Astrocyte (in vitro differentiated cells and primary cell): ENCODE data around the gene CYB5R4. TPM values are rescaled to one million over a fixed set of nuclear protein-coding genes. Genes with fewer than 3 reads are reported as not detected.

Source experiments
- DNase-seq: peaks from one replicate; pipeline ENCODE4 v3.0.0-alpha.2; 2010; ENCODE audit warnings: low read depth
- FAIRE-seq: peaks from 2 replicates; lab custom pipeline; 2011; peaks lifted over from hg19 to GRCh38; lab: Jason Lieb, UNC
- H2AFZ ChIP-seq: 2 replicates; pipeline ENCODE4 v1.6.0; 2012; ENCODE audit warnings: low read depth, low read length, inconsistent platforms
- H3K27ac ChIP-seq: 2 replicates; pipeline ENCODE4 v1.5.1; 2011; ENCODE audit warnings: low read depth, low read length, inconsistent platforms
- H3K27me3 ChIP-seq: 2 replicates; pipeline ENCODE4 v1.6.0; 2011; ENCODE audit warnings: low read length, inconsistent platforms; ENCODE audit not compliant: insufficient read depth
- H3K36me3 ChIP-seq: 2 replicates; pipeline ENCODE4 v1.5.1; 2011; ENCODE audit warnings: low read length, inconsistent platforms; ENCODE audit not compliant: insufficient read depth
- H3K4me1 ChIP-seq: 2 replicates; pipeline ENCODE4 v1.5.1; 2011; ENCODE audit warnings: low read length, inconsistent platforms; ENCODE audit not compliant: insufficient read depth
- H3K4me2 ChIP-seq: 2 replicates; pipeline ENCODE4 v1.6.0; 2012; ENCODE audit warnings: low read length, inconsistent platforms
- H3K4me3 ChIP-seq: 2 replicates; pipeline ENCODE4 v1.5.1; 2011; ENCODE audit warnings: low read depth, mild to moderate bottlenecking, low read length, inconsistent platforms; ENCODE audit not compliant: insufficient read depth
- H3K79me2 ChIP-seq: 2 replicates; pipeline ENCODE4 v1.6.0; 2012; ENCODE audit warnings: mild to moderate bottlenecking, low read length, inconsistent platforms; ENCODE audit not compliant: insufficient read depth
- H3K9ac ChIP-seq: 2 replicates; pipeline ENCODE4 v1.6.0; 2012; ENCODE audit warnings: mild to moderate bottlenecking, low read length, inconsistent platforms
- H3K9me3 ChIP-seq: 2 replicates; pipeline ENCODE4 v1.5.1; 2012; ENCODE audit warnings: low read depth, mild to moderate bottlenecking, low read length, inconsistent platforms; ENCODE audit not compliant: insufficient read depth
- H4K20me1 ChIP-seq: 2 replicates; pipeline ENCODE4 v1.6.0; 2012; ENCODE audit warnings: low read length, inconsistent platforms; ENCODE audit not compliant: insufficient read depth
- H3K27ac Mint-ChIP-seq: one replicate; pipeline ENCODE4 v1.8.0; 2021; ENCODE audit warnings: mild to moderate bottlenecking, mixed read lengths; ENCODE audit not compliant: unreplicated experiment
- H3K27me3 Mint-ChIP-seq: one replicate; pipeline ENCODE4 v1.8.0; 2021; ENCODE audit warnings: low read depth, mixed read lengths; ENCODE audit not compliant: unreplicated experiment
- H3K36me3 Mint-ChIP-seq: one replicate; pipeline ENCODE4 v1.8.0; 2021; ENCODE audit warnings: low read depth, mixed read lengths; ENCODE audit not compliant: unreplicated experiment
- H3K4me1 Mint-ChIP-seq: one replicate; pipeline ENCODE4 v1.8.0; 2021; ENCODE audit warnings: low read depth, mixed read lengths; ENCODE audit not compliant: unreplicated experiment
- H3K4me3 Mint-ChIP-seq: one replicate; pipeline ENCODE4 v1.8.0; 2021; ENCODE audit warnings: mild to moderate bottlenecking, moderate library complexity, mixed read lengths; ENCODE audit not compliant: unreplicated experiment
- H3K9me3 Mint-ChIP-seq: one replicate; pipeline ENCODE4 v1.8.0; 2021; ENCODE audit warnings: mild to moderate bottlenecking, mixed read lengths; ENCODE audit not compliant: unreplicated experiment
- EZH2 ChIP-seq: IDR thresholded peaks from 2 replicates; pipeline ENCODE4 v1.6.1; 2012; ENCODE audit warnings: mild to moderate bottlenecking, low read length, inconsistent platforms; ENCODE audit not compliant: insufficient read depth
- total RNA-seq: library from RNA; stranded (reverse); gene quantifications from 2 replicates; pipeline ENCODE4 v1.2.1, GENCODE V29; 2021
- TF ChIP-seq, protein P1 (sequence below): IDR thresholded peaks from 2 replicates; pipeline ENCODE4 v1.5.1; 2011; ENCODE audit warnings: low read depth, mild to moderate bottlenecking, inconsistent platforms, low read length, moderate library complexity; ENCODE audit not compliant: insufficient read depth

The CYB5R4 gene
- total RNA-seq, 1 donor from 2014 or later: 14.0 TPM

GRCh38 chr6:83824831-83825230 lies 34.7 kb upstream of the CYB5R4 start:
- Histone ChIP-seq H3K4me1 (no peaks in the 10 kb centered on the region), H4K20me1 (no peaks in the 10 kb centered on the region), H3K79me2 (no peaks in the 10 kb centered on the region), H3K9ac (no peak overlapping the region), H3K36me3 (no peaks in the 10 kb centered on the region), H3K27me3 (no peaks in the 10 kb centered on the region), H3K4me2 (no peak overlapping the region), H3K4me3 (no peak overlapping the region), H2AFZ (no peak overlapping the region), H3K9me3 (no peaks in the 10 kb centered on the region), H3K27ac (no peak overlapping the region)
- TF ChIP-seq, protein P1, sequence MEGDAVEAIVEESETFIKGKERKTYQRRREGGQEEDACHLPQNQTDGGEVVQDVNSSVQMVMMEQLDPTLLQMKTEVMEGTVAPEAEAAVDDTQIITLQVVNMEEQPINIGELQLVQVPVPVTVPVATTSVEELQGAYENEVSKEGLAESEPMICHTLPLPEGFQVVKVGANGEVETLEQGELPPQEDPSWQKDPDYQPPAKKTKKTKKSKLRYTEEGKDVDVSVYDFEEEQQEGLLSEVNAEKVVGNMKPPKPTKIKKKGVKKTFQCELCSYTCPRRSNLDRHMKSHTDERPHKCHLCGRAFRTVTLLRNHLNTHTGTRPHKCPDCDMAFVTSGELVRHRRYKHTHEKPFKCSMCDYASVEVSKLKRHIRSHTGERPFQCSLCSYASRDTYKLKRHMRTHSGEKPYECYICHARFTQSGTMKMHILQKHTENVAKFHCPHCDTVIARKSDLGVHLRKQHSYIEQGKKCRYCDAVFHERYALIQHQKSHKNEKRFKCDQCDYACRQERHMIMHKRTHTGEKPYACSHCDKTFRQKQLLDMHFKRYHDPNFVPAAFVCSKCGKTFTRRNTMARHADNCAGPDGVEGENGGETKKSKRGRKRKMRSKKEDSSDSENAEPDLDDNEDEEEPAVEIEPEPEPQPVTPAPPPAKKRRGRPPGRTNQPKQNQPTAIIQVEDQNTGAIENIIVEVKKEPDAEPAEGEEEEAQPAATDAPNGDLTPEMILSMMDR: no peak
- no peak for TF ChIP-seq EZH2
- H3K4me1 Mint-ChIP-seq: peaks cover 17% of the 10 kb centered on the region
- no peak for DNase-seq
- H3K27ac Mint-ChIP-seq: no peak overlapping the region
- no peaks in the 10 kb centered on the region for H3K27me3 Mint-ChIP-seq
- H3K4me3 Mint-ChIP-seq: no peak overlapping the region
- FAIRE-seq: no peak
- no peaks in the 10 kb centered on the region for H3K36me3 Mint-ChIP-seq
- H3K9me3 Mint-ChIP-seq: no peaks in the 10 kb centered on the region

- FAIRE-seq: no peak
- no peaks in the 10 kb centered on the region for H4K20me1 ChIP-seq
- no peaks in the 10 kb centered on the region for H3K4me1 ChIP-seq
These were observed 32.4 kb upstream of the CYB5R4 start for GRCh38 chr6:83827050-83827449.

GRCh38 chr6:83838727-83839126 lies 20.8 kb upstream of the CYB5R4 start:
- H3K36me3 Mint-ChIP-seq: no peaks in the 10 kb centered on the region
- Histone ChIP-seq H3K27me3 (no peaks in the 10 kb centered on the region), H3K36me3 (no peaks in the 10 kb centered on the region), H3K4me2 (no peak overlapping the region), H4K20me1 (no peaks in the 10 kb centered on the region), H2AFZ (no peak overlapping the region), H3K4me3 (no peak overlapping the region), H3K79me2 (no peaks in the 10 kb centered on the region), H3K9me3 (peaks cover 2% of the 10 kb centered on the region), H3K27ac (no peak overlapping the region), H3K4me1 (no peaks in the 10 kb centered on the region), H3K9ac (no peak overlapping the region)
- H3K9me3 Mint-ChIP-seq: peaks cover 5% of the 10 kb centered on the region
- H3K4me3 Mint-ChIP-seq: no peak overlapping the region
- H3K4me1 Mint-ChIP-seq: peaks cover 4% of the 10 kb centered on the region
- TF ChIP-seq EZH2: no peak
- TF ChIP-seq, protein P1: no peak
- peak overlapping the region; percentile 2 for H3K27ac Mint-ChIP-seq
- FAIRE-seq (no peak), DNase-seq (no peak)
- no peaks in the 10 kb centered on the region for H3K27me3 Mint-ChIP-seq

More at GRCh38 chr6:83827050-83827449, 32.4 kb upstream of the CYB5R4 start:
- H2AFZ ChIP-seq: no peak overlapping the region
- H3K27ac ChIP-seq: no peak overlapping the region
- Mint-ChIP-seq H3K36me3 (no peaks in the 10 kb centered on the region), H3K4me1 (peaks cover 17% of the 10 kb centered on the region), H3K27me3 (no peaks in the 10 kb centered on the region), H3K27ac (no peak overlapping the region), H3K9me3 (no peaks in the 10 kb centered on the region), H3K4me3 (no peak overlapping the region)
- no peaks in the 10 kb centered on the region for H3K9me3 ChIP-seq
- no peaks in the 10 kb centered on the region for H3K36me3 ChIP-seq
- H3K79me2 ChIP-seq: no peaks in the 10 kb centered on the region
- H3K27me3 ChIP-seq: no peaks in the 10 kb centered on the region
- no peak overlapping the region for H3K4me3 ChIP-seq
- TF ChIP-seq, protein P1: no peak
- TF ChIP-seq EZH2: no peak
- DNase-seq: no peak
- no peak overlapping the region for H3K4me2 ChIP-seq
- H3K9ac ChIP-seq: no peak overlapping the region
